Stomach (tissue), 4 donors: ENCODE measurements around the gene TAF4.

Source experiments
- CTCF ChIP-seq, 7 experiments: fragments of 450-650 bp in 4 of 7; fragments of 200-600 bp in 3 of 7; sonication (generic) in 3 of 7; IDR thresholded peaks; one replicate each; pipeline ENCODE4 v1.5.1; 2016 to 2019; ENCODE audit warnings: antibody characterized with exemption in 7 of 7, control low read depth in 2 of 7, mild to moderate bottlenecking in 1 of 7
- EP300 ChIP-seq: sonication (generic); formaldehyde crosslinking; IDR thresholded peaks from one replicate; pipeline ENCODE4 v1.6.1; 2017; ENCODE audit warnings: antibody characterized with exemption
- POLR2A ChIP-seq, 4 donors: fragments of 450-650 bp; IDR thresholded peaks; one replicate each; pipeline ENCODE4 v1.6.1; 2016; ENCODE audit warnings: antibody characterized with exemption in 4 of 4, control low read depth in 2 of 4, mild to moderate bottlenecking in 1 of 4, moderate library complexity in 1 of 4

- TF ChIP-seq EP300 (no peak), CTCF (IDR thresholded peaks at IDR 0.05) (no peak), POLR2A (IDR thresholded peaks at IDR 0.05) (no peak)
These were observed 71.1 kb downstream of the TAF4 start for GRCh38 chr20:61994546-61994945.
